ENCODE data around the gene ATG13.

The ATG13 gene

DNA sequence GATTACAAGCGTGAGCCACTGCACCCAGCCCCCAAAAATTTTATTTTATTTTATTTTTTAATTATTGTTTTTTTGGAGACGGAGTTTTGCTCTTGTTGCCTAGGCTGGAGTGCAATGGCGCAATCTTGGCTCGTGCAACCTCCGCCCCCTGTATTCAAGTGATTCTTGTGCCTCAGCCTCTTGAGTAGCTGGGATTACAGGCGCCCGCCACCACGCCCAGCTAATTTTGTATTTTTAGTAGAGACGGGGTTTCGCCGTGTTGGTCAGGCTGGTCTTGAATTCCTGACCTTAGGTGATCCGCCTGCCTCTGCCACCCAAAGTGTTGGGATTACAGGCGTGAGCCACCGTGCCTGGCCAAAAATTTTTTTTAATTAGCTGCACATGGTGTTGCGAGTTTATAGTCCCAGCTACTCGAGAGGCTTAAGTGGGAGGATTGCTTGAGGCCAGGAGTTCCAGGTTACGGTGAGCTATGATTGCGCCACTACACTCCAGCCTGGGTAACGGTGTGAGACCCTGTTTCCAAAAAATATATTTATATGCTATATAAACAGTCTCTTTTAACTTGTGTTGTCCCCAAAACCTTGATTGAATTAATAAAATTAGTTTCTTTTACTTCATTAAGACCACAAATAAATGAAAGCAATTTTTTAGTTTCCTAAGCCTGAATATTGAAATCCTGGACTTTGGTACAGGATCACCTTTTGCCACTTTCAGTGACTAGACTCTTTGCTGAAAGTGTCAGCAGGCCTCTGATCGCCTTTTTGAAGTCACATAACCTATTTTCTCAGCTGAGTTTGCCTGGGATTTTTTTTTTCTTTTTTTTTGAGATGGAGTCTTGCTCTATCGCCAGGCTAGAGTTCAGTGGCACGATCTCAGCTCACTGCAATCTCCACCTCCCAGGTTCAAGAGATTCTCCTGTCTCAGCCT, 16.2 kb downstream of the ATG13 start:
- H3K36me3 ChIP-seq: peaks cover 16 to 71% (median 38%) of the 10 kb centered on the region in 3 donors

DNA sequence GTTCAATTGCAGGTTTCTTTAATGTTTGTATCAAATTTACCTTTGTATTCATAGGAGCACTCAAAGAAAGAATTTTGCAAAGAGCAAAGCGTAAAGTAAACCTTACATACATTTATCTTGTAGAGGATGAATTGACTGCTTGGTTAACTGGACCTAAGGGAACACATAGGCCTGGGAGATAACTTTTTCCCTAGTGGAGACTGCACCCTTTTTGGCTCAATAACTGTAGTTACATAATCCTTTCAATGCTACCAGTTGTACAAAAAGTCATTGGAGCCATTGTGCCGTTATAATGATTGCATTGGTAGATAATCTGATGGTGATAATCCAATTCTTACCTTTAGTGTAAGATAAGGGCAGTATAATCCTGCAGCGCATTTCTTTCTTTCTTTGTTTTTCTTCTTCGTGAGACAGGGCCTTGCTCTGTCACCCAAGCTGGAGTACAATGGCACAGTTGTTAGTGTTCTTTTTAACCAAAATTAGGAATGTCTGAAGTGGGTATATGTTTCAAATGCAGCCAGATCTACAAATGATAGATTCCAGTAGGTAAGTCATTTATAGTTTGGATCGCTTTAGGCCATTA, 18.3 kb downstream of the ATG13 start:
- Histone ChIP-seq H3K27ac (no peak overlapping the region), H3K4me1 (no peaks in the 10 kb centered on the region), H3K9me3 (no peaks in the 10 kb centered on the region), H3K36me3 (peaks cover 13 to 63% (median 20%) of the 10 kb centered on the region in 3 donors), H3K4me3 (no peak overlapping the region), H3K27me3 (no peaks in the 10 kb centered on the region)
- intact Hi-C loops (cut with DNase I; ENCODE audit: low total_unique reads): no loop called here
- no peak for TF ChIP-seq CTCF (IDR thresholded peaks at IDR 0.05)
- no peak for DNase-seq

More for the DNA sequence above, 16.2 kb downstream of the ATG13 start:
- intact Hi-C loops (cut with DNase I; ENCODE audit: low total_unique reads): no loop called here
- no peak for DNase-seq
- H3K4me3 ChIP-seq: no peak overlapping the region
- no peak overlapping the region for H3K27ac ChIP-seq
- no peak for TF ChIP-seq CTCF (IDR thresholded peaks at IDR 0.05)
- H3K27me3 ChIP-seq: no peaks in the 10 kb centered on the region
- no peaks in the 10 kb centered on the region for H3K9me3 ChIP-seq
- no peaks in the 10 kb centered on the region for H3K4me1 ChIP-seq

DNA sequence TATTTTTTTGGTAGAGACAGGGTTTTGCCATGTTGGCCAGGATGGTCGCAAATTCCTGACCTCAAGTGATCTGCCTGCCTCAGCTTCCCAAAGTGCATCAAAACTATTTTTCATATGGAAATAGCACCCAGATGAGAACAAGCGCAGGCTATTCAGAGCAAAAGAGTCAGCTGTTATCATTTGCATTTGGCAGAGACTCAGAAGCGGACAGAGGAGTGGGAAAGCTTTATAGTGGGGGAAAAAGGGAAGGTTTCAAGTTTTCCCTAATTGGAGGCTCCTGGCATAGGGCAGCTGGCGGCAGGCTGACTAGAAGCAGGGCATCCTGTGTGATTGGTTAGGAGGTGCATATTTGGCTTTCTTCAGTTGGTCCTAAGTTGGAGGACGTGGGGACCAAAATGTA, 20.2 kb downstream of the ATG13 start:
- Histone ChIP-seq H3K4me3 (no peak overlapping the region), H3K27me3 (no peaks in the 10 kb centered on the region), H3K4me1 (no peaks in the 10 kb centered on the region), H3K36me3 (peaks cover 0 to 46% (median 15%) of the 10 kb centered on the region in 3 donors), H3K9me3 (no peaks in the 10 kb centered on the region), H3K27ac (no peak overlapping the region)
- intact Hi-C loops (cut with DNase I; ENCODE audit: low total_unique reads): no loop called here
- no peak for TF ChIP-seq CTCF (IDR thresholded peaks at IDR 0.05)
- no peak for DNase-seq

DNA sequence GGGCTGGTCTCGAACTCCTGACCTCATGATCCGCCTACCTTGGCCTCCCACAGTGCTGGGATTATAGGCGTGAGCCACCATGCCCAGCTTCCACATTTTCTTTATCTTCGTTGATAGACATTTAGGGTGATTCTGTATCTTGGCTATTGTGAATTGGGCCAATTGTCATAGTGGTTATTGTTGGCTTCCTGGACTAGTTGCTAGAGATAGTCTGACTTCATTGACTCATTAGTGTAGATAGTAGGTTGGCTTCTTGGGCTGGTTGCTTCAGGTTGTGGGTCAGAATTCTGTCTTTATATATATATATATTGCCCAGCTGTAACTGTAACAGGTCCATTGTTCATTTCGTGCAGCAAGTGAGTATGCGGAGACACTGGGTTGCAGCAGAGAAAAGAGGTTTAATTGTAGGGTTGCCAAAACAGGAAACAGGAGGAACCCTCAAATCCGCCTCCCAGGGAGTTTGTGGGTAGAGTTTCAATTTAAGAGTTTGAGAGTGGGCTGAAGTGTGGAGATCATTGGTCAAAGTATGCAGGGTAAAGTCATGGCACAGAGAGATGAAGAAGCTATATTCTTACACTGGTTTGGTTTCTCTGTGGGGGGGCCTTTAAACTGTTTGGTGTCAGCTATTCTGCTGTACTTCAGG, 22.0 kb downstream of the ATG13 start:
- no peak for DNase-seq
- H3K36me3 ChIP-seq: peaks cover 0 to 36% (median 13%) of the 10 kb centered on the region in 3 donors
- intact Hi-C loops (cut with DNase I; ENCODE audit: low total_unique reads): no loop called here
- H3K4me3 ChIP-seq: no peak overlapping the region
- no peaks in the 10 kb centered on the region for H3K9me3 ChIP-seq
- no peak for TF ChIP-seq CTCF (IDR thresholded peaks at IDR 0.05)
- no peaks in the 10 kb centered on the region for H3K4me1 ChIP-seq
- no peaks in the 10 kb centered on the region for H3K27me3 ChIP-seq
- H3K27ac ChIP-seq: no peak overlapping the region

- no peak for TF ChIP-seq CTCF (IDR thresholded peaks at IDR 0.05)
- Histone ChIP-seq H3K36me3 (peaks cover 0 to 37% (median 13%) of the 10 kb centered on the region in 3 donors), H3K27ac (no peak overlapping the region), H3K9me3 (no peaks in the 10 kb centered on the region), H3K27me3 (no peaks in the 10 kb centered on the region), H3K4me1 (no peaks in the 10 kb centered on the region), H3K4me3 (no peak overlapping the region)
- intact Hi-C loops (cut with DNase I; ENCODE audit: low total_unique reads): no loop called here
- DNase-seq: no peak
Measured at GRCh38 chr11:46640036-46640788, 22.9 kb downstream of the ATG13 start.
